Activated CD4-positive, alpha-beta T cell treated with anti-CD3 and anti-CD28 coated beads for 48 hours (primary cell): ENCODE data around the gene NQO2.
A peak's percentile ranks its signal among the peaks of the same experiment; 100 is the strongest.
"Not testable (repeated sequence)": the region's sequence is repeated elsewhere in the genome, so short reads cannot be mapped to it uniquely, and the experiment has no call there.

Source experiments
- DNase-seq: peaks from one replicate; pipeline ENCODE4 v3.0.0-alpha.2; 2020

NQO2 gene

DNA sequence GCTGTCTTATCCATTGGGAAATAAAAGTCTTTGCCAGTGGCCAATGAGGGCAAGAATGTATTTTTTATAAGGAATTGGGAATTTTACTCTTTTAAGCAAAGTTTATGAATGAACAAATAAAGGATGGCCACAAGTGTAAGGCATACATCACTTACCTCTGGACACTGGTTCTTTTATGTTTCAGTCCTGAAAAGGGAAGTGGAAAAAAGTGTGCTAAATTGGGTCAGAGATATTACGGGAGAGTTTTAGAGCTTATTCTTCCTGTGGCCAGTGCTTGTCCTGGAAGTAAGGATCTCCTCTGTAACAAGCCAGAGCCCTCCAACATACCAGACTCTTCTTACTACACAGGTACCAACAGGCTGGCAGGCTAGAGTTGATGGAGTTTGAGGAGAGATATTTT is 46.1 kb downstream of the NQO2 start:
- no peak for DNase-seq

GRCh38 chr6:3046295-3046694 is 46.6 kb downstream of the NQO2 start:
- no peak for DNase-seq

DNA sequence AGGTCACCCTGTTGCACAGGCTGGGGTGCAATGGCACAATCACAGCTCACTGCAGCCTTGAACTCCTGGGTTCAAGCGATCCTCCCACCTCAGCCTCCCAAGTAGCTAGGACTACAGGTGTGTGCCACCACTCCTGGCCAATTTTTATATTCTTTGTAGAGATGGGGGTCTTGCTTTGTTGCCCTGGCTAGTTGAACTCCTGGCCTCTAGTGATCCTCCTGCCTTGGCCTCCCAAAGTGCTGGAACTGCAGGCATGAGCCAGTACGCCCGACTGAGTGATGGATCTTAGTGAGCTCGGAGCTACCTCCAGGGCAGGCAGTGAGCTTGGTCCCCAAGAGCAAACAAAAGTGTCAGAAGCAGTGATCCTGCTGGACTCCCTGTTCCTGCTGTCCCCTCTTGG is 48.3 kb downstream of the NQO2 start:
- DNase-seq = not testable (repeated sequence)

- DNase-seq = no peak
Measured at GRCh38 chr6:3052481-3053230, 53.0 kb downstream of the NQO2 start.

DNA sequence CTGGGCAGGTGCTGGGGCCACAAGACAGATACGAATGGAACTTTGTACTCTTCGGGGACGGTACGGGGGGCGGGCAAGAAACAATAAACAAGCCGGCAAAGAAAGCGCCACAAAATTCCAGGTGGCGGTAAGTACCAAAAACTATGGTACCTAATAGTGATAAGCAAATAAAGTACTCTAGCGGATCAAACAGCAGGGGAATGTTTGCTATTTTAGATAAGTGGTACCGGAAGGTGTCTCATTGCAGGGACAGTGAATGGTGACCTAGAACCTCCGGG is 53.5 kb downstream of the NQO2 start:
- no peak for DNase-seq

DNA sequence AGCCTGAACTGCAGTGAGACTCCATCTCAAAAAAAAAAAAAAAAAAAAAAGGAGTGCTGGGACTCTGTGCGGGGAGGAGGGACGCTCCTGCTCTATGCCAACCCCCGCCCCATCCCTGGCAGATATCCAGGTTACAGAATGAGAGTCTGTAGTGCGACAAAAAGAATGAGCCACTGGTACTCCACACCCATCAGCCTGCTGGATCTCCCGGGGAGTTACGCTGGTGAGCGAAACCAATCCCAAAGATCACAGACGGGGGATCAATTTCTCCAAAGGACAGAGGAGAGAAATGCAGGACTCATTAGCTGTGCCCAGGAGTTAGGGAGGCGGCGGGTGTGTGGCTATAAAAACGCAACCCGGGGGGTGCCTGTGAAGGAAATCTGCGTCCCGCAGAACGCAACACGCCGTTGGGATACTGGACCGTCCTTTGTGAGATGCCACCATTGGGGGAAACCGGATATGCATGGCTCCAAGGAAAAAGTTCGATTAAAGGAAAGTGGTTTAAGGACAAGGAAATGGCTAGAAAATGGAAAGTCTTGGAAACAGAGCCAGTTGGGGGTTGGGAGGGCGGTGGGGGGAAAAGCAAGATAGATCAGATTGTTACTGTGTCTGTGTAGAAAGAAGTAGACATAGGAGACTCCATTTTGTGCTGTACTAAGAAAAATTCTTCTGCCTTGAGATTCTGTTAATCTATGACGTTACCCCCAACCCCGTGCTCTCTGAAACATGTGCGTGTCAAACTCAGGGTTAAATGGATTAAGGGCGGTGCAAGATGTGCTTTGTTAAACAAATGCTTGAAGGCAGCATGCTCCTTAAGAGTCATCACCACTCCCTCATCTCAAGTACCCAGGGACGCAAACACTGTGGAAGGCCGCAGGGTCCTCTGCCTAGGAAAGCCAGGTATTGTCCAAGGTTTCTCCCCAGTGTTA is 54.8 kb downstream of the NQO2 start:
- DNase-seq = not testable (repeated sequence)

DNA sequence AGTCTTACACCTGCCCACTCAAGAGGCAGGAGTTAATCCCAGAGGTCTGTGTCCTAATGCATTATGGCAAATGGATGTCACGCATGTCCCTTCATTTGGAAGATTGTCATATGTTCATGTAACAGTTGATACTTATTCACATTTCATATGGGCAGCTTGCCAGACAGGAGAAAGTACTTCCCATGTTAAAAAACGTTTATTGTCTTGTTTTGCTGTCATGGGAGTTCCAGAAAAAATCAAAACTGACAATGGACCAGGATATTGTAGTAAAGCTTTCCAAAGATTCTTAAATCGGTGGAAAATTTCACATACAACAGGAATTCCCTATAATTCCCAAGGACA is 55.4 kb downstream of the NQO2 start:
- DNase-seq = not testable (repeated sequence)

DNA sequence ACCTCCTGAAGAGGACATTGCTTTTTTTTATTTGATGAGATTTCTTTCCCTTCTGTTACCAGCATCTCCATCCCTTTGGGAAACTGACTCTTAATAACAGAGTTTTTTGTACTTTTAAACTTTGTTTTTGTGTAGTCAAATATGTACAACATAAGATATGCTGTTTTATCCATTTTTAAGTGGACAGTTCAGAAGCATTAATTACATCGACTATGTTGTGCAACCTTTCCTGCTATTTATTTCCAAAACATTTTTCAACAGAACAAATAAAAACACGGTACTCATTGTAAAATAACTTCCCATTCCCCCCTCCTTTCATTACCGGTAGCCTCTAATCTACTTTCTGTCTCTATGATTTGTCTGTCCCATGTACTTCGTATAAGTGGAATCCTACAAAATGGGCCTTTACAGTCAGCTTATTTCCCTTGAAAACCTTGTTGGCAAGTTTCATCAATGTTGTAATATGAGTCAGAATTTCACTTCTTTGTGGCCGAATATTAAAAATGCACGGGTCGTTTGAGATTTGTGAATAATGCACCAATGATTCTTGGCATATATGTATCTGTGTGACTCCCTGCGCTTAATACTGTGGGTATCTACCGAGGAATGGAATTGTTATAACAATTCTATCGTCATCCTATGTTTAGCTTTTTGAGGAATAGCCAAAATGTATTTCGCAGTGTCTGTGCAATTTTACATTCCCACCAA is 57.5 kb downstream of the NQO2 start:
- no peak for DNase-seq

- DNase-seq = no peak
Measured at GRCh38 chr6:3058957-3059356, 59.3 kb downstream of the NQO2 start.

GRCh38 chr6:3060092-3060491 is 60.4 kb downstream of the NQO2 start:
- not testable (repeated sequence) for DNase-seq

DNA sequence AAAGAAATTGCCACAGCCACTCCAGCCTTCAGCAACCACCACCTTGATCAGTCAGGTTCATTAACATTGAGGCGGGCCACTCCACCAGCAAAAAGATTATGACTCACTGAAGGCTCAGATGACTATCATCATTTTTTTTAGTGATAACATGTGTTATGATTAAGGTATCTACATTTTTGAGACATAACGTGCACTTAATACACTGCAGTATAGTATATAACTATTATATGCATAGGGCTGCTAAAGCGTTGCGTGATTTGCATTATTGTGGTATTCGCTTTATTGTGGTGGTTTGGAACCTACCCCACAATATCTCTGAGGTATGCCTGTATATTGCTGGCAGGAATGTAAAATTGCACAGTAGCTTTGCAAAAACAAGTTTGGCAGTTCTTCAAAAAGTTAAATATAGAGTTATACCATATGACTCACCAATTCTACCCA is 61.8 kb downstream of the NQO2 start:
- peak; percentile 44 for DNase-seq

GRCh38 chr6:3063340-3063732 is 63.6 kb downstream of the NQO2 start:
- DNase-seq = not testable (repeated sequence)

GRCh38 chr6:3063733-3064700 is 64.3 kb downstream of the NQO2 start:
- peak; percentile 93 for DNase-seq

DNA sequence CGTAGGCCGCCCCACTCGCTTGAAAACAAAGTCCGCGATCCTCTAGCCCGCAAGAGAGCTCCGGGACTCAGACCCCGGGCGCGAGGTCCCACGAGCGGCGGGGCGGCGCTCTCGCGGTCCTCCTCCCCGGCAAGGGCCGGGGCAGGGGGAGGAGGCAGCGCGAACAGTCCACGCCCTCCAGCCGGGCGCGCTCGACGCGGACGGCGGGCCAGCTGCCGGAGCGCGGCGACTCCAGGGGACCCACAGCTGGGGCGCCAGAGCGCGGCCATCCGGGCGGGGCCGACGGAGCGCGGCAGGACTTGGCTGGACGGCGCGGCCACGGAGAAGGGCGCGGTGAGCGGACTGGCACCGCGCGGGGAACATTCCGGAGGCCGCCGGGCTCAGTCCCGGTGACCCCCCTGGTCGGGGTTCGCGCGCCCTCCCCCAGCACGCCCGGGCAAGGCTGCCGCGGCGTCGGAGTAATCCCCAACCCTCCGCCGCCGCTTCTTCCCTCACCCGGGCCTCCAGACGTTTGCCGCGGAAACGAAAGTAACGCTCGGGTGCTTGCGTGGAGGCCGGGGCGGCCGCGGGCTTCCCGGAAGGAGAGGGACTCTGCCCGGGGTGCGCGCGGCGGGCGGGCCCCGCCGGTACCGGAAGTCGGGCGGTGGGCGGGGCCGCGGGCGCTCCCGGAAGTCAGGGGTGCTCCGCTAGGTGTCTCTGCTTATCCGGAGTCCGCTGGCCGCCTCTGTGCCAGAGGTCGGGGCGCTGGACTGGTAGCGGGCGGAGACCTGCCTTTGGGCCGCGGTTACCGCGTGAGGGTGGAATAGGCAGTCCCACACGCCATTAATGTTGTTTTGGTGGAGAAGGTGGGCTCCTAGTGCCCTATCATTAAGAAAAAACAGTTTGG is 68.9 kb downstream of the NQO2 start, which contains the start of gene RIPK1:
RIPK1 (plus strand) TSS at position 166 of the 886 bp plus-strand sequence. CDS start 8,330 bp downstream, outside the sequence.
- DNase-seq = peak; percentile 96
